CD4-positive, alpha-beta T cell (primary cell): Measurements from ENCODE around the gene ACSM2B. TPM values are rescaled to one million over a fixed set of nuclear protein-coding genes. Genes with fewer than 3 reads are reported as not detected.
"Not testable (repeated sequence)": the region's sequence is repeated elsewhere in the genome, so short reads cannot be mapped to it uniquely, and the experiment has no call there.

ENCODE experiments used
- ATAC-seq: fragments of 200-7000 bp; cut with Tn5 transposase; one replicate; pipeline ENCODE4 v1.10.0; 2022; ENCODE audit warnings: mild to moderate bottlenecking; ENCODE audit not compliant: poor library complexity
- CTCF ChIA-PET: fragments of 350-600 bp; sonication (Branson Sonifier 250); formaldehyde crosslinking; loops from one replicate; lab custom pipeline; 2021; ENCODE audit warnings: antibody characterized with exemption, inconsistent platforms; lab: Charles Lee
- POLR2A ChIA-PET: fragments of 350-600 bp; sonication (Branson Sonifier 250); formaldehyde crosslinking; loops from one replicate; lab custom pipeline; 2021; ENCODE audit warnings: antibody characterized with exemption, inconsistent platforms; lab: Charles Lee
- DNase-seq, 14 experiments: peaks; one replicate each; pipeline ENCODE4 v3.0.0-alpha.2; 2013 to 2020; ENCODE audit warnings: mixed read lengths in 2 of 14
- H3K27ac ChIP-seq, 2 donors: one replicate each; pipeline versions ENCODE4 v1.5.1 to v1.7.0; 2013; ENCODE audit warnings: low read length in 2 of 2, low read depth in 1 of 2, mild to moderate bottlenecking in 1 of 2
- H3K27me3 ChIP-seq, 2 experiments: 1 replicate in 1 of 2; 2 replicates in 1 of 2; pipeline versions ENCODE4 v1.6.1 to v1.7.0; 2013; ENCODE audit warnings: low read length in 2 of 2, control low read depth in 1 of 2, mild to moderate bottlenecking in 1 of 2, moderate library complexity in 1 of 2; ENCODE audit not compliant: insufficient read depth in 2 of 2, control insufficient read depth in 1 of 2
- H3K36me3 ChIP-seq: one replicate; pipeline ENCODE4 v1.6.1; 2013; ENCODE audit warnings: low read length, control low read depth; ENCODE audit not compliant: insufficient read depth
- H3K4me1 ChIP-seq: one replicate; pipeline ENCODE4 v1.6.1; 2013; ENCODE audit warnings: low read length, control low read depth; ENCODE audit not compliant: insufficient read depth
- H3K4me3 ChIP-seq: one replicate; pipeline ENCODE4 v1.5.1; 2013; ENCODE audit warnings: mild to moderate bottlenecking, low read length, moderate library complexity
- H3K9me3 ChIP-seq, 2 experiments: 1 replicate in 1 of 2; 2 replicates in 1 of 2; pipeline versions ENCODE4 v1.6.1 to v1.7.0; 2013; ENCODE audit warnings: low read length in 2 of 2, mild to moderate bottlenecking in 2 of 2, control low read depth in 1 of 2, moderate library complexity in 1 of 2; ENCODE audit not compliant: control insufficient read depth in 1 of 2, insufficient read depth in 1 of 2
- H3K27ac Mint-ChIP-seq: one replicate; pipeline ENCODE4 v1.8.0; 2020; ENCODE audit warnings: mixed read lengths
- H3K27me3 Mint-ChIP-seq: one replicate; pipeline ENCODE4 v1.8.0; 2021; ENCODE audit warnings: mixed read lengths
- H3K36me3 Mint-ChIP-seq: one replicate; pipeline ENCODE4 v1.8.0; 2021; ENCODE audit warnings: low read depth, mixed read lengths
- H3K4me1 Mint-ChIP-seq: one replicate; pipeline ENCODE4 v1.8.0; 2021; ENCODE audit warnings: low read depth, mixed read lengths
- H3K4me3 Mint-ChIP-seq: one replicate; pipeline ENCODE4 v1.8.0; 2020; ENCODE audit warnings: mild to moderate bottlenecking, mixed read lengths
- H3K9me3 Mint-ChIP-seq: one replicate; pipeline ENCODE4 v1.8.0; 2020; ENCODE audit warnings: mixed read lengths
- intact Hi-C, 2 experiments: fragments of 100-400 bp; cut with DNase I in 1 of 2; cut with micrococcal nuclease in 1 of 2; formaldehyde crosslinking; loops; one replicate each; pipeline versions ENCODE4 v1.15.1 to v1.9.0; 2023 to 2025; cut with DNase I, micrococcal nuclease
- total RNA-seq, 174 experiments: library from RNA in 2 of 174; stranded (reverse) in 2 of 174; gene quantifications; one replicate each; pipeline ENCODE4 v1.2.3 and lab custom pipeline; 2021 to 2026

ACSM2B gene
- total RNA-seq, 2 experiments from 2014 or later: not detected

DNA sequence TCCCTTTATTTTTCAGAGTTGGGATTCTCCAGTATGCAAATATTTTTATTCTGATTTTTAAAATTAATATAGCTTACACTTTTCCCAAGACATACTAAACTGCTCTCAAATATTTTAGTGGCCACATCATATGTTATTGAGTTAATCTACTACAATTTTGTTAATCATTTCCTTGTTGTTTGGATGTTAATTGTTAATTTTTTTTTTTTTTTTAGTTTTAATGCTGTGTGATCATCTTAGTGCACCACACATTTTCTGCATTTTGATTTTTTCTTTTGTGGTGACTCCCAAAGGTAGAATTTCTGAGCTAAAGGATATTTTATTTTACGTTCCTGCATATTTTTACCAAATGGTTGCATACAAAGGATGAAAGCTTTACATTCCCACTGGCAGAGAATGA is 10.5 kb upstream of the ACSM2B start:
- intact Hi-C loops: loop anchor here (10.0 kb wide), 1 partner anchor 152 kb away; no protein-coding TSS in a partner anchor
- CTCF ChIA-PET, H3K27ac ChIP-seq: not testable (repeated sequence)

DNA sequence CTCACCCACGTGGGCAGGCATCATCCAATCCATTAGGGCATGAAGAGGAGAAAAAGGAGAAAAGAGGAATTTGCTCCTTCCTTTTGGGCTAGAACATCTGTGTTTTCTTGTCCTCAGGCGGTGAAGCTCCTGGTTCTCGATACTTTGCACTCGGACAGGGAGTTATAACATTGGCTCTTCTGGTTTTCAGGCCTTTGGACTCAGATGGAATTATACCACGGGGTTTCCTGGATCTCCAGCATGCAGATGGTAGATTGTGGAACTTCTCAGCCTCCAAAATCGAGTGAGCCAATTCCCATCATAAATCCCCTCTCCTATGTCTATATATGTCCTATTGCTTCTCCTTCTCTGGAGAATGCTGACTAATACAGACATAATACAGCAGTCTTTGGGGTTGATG is 9.9 kb upstream of the ACSM2B start:
- H3K36me3 ChIP-seq, DNase-seq, H3K27ac Mint-ChIP-seq, ATAC-seq, POLR2A ChIA-PET, H3K27ac ChIP-seq, H3K4me1 ChIP-seq, CTCF ChIA-PET, H3K27me3 ChIP-seq, H3K9me3 Mint-ChIP-seq, H3K4me3 Mint-ChIP-seq, H3K9me3 ChIP-seq, H3K4me3 ChIP-seq, H3K27me3 Mint-ChIP-seq, H3K4me1 Mint-ChIP-seq, H3K36me3 Mint-ChIP-seq: not testable (repeated sequence)
- intact Hi-C loops: loop anchor here (10.0 kb wide), 1 partner anchor 151 kb away; no protein-coding TSS in a partner anchor

More for the DNA sequence above, 10.5 kb upstream of the ACSM2B start:
- POLR2A ChIA-PET, H3K4me1 Mint-ChIP-seq, H3K9me3 ChIP-seq, H3K36me3 Mint-ChIP-seq, H3K4me1 ChIP-seq, H3K4me3 ChIP-seq, DNase-seq, H3K27me3 Mint-ChIP-seq, H3K27me3 ChIP-seq, H3K36me3 ChIP-seq, H3K9me3 Mint-ChIP-seq, H3K27ac Mint-ChIP-seq, H3K4me3 Mint-ChIP-seq, ATAC-seq: not testable (repeated sequence)

DNA sequence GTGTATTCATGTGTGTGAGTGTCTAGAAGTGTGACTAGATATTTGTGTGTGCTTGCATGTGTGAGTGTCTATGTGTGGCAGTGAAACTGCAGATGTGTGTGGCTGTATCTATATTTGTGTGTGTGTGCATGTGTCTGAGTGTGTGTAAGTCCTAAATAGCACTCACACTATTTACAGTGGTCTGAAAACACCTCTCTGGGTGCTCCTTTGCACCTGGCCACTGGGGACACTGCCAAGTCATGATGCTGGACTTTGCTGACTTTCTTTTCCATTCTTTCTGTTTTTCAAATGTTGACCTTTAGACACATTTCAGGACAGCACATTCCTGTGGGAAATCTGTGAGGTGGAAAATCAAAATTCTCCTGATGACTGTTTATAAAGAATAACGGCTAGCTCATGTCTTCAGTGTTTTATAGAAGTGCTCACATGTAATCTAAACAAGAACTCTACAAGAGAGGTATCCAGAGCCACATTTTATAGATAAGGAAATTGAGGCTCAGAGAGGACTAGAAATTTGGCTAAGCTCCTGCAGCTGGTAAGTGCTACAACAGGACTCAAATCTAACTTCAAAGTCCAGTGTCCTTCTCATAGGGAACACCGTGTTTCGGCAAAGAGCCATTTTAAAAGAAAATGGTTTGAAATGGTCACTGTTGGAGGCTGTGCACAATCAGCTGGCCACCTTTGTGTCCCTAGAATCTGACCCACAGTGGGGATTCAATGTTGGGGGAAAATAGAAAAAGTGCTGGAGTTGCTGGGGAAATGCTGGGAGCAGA is 4.5 kb upstream of the ACSM2B start:
- H3K27me3 Mint-ChIP-seq, H3K27me3 ChIP-seq, H3K36me3 ChIP-seq, DNase-seq, H3K27ac ChIP-seq, H3K36me3 Mint-ChIP-seq, H3K4me3 ChIP-seq, POLR2A ChIA-PET, H3K4me3 Mint-ChIP-seq, H3K27ac Mint-ChIP-seq, H3K9me3 Mint-ChIP-seq, H3K9me3 ChIP-seq, CTCF ChIA-PET, H3K4me1 ChIP-seq, H3K4me1 Mint-ChIP-seq, ATAC-seq: not testable (repeated sequence)
- intact Hi-C loops: loop anchor here (10.0 kb wide), 1 partner anchor 146 kb away; no protein-coding TSS in a partner anchor

DNA sequence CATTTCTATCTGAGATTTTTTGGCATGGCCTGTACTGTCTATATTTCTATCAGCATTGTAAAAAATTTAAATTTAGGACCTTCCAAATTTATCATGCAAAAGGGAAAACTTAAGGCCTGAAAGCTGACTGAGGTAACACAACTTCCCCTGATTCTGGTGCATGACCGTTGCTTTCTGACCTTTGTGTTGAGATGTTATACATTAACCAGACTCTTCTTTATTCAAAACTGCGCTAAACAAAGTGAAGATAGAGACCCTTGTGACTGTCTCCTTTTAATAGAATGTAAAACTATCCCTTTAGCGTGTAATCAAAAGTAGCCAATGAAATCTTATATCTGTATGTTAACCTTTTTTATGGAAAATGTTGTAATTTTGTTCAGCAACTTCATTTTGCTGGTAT is 1.9 kb upstream of the ACSM2B start:
- H3K4me1 Mint-ChIP-seq, H3K9me3 ChIP-seq, H3K27me3 Mint-ChIP-seq, H3K4me3 Mint-ChIP-seq, H3K4me3 ChIP-seq, H3K4me1 ChIP-seq, H3K27ac Mint-ChIP-seq, ATAC-seq, CTCF ChIA-PET, H3K27me3 ChIP-seq, H3K36me3 ChIP-seq, DNase-seq, H3K9me3 Mint-ChIP-seq, POLR2A ChIA-PET, intact Hi-C loops, H3K36me3 Mint-ChIP-seq, H3K27ac ChIP-seq: not testable (repeated sequence)

DNA sequence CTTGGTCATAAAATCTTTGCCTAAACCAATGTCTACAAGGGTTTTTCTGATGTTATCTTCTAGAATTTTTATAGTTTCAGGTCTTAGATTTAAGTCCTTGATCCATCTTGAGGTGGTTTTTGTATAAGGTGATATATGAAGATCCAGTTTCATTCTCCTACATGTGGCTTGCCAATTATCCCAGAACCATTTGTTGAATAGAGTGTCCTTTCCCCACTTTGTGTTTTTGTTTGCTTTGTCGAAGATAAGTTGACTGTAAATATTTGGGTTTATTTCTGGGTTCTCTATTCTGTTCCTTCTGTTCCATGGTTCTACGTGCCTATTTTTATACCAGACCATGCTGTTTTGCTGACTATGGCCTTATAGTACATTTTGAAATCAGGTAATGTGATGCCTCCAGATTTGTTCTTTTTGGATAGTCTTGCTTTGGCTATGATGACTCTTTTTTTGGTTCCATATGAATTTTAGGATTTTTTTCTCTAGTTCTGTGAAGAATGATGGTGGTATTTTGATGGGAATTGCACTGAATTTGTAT is 7.0 kb downstream of the ACSM2B start:
- H3K27ac ChIP-seq, CTCF ChIA-PET, intact Hi-C loops, H3K4me1 ChIP-seq, ATAC-seq, H3K4me3 ChIP-seq, H3K27ac Mint-ChIP-seq, H3K27me3 ChIP-seq, H3K36me3 ChIP-seq, H3K4me3 Mint-ChIP-seq, H3K27me3 Mint-ChIP-seq, H3K36me3 Mint-ChIP-seq, H3K9me3 Mint-ChIP-seq, POLR2A ChIA-PET, H3K9me3 ChIP-seq, DNase-seq, H3K4me1 Mint-ChIP-seq: not testable (repeated sequence)
